ENCODE data around the gene KANTR.

DNA sequence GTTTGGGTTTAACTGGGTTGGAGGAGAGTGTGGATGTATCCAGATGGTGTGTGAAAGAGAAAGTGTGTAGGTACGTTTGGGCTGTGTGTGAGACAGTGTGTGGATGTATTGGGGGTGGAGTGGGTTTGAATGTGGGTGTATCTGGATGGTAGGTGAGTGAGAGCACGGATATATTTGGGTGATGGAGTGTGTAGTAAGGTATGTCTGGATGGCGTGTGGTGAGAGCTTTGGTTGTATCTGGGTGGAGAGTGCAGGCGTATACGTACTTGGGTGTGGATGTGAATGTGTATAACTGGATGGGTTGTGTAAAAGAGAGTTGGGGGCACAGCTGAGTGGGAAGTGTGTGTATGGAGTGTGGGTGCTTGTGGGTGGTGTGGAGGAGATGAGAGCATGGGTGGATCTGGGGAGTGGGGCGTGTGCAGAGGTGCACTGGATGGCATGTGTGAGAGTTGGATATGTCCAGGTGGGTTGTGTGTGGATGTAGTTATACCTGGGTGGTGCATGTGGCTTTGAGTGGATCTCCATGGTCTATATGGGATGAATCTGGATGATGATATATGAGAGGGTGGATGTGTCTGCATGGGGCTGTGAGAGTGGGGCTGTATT is 38.6 kb upstream of the KANTR start:
- TF ChIP-seq POLR2AphosphoS5 (IDR thresholded peaks at IDR 0.05; ENCODE audit: low read depth, low read length) (no peak), TAF1 (IDR thresholded peaks at IDR 0.05; ENCODE audit: borderline replicate concordance, insufficient read depth, low read length) (no peak), SIN3A (IDR thresholded peaks at IDR 0.05; ENCODE audit: borderline replicate concordance, insufficient read depth, low read length) (no peak), FOXP2 (optimal IDR thresholded peaks at IDR 0.05; ENCODE audit: borderline replicate concordance, extremely low read depth, extremely low read length, insufficient read depth) (no peak)
- TF ChIP-seq, protein P1, sequence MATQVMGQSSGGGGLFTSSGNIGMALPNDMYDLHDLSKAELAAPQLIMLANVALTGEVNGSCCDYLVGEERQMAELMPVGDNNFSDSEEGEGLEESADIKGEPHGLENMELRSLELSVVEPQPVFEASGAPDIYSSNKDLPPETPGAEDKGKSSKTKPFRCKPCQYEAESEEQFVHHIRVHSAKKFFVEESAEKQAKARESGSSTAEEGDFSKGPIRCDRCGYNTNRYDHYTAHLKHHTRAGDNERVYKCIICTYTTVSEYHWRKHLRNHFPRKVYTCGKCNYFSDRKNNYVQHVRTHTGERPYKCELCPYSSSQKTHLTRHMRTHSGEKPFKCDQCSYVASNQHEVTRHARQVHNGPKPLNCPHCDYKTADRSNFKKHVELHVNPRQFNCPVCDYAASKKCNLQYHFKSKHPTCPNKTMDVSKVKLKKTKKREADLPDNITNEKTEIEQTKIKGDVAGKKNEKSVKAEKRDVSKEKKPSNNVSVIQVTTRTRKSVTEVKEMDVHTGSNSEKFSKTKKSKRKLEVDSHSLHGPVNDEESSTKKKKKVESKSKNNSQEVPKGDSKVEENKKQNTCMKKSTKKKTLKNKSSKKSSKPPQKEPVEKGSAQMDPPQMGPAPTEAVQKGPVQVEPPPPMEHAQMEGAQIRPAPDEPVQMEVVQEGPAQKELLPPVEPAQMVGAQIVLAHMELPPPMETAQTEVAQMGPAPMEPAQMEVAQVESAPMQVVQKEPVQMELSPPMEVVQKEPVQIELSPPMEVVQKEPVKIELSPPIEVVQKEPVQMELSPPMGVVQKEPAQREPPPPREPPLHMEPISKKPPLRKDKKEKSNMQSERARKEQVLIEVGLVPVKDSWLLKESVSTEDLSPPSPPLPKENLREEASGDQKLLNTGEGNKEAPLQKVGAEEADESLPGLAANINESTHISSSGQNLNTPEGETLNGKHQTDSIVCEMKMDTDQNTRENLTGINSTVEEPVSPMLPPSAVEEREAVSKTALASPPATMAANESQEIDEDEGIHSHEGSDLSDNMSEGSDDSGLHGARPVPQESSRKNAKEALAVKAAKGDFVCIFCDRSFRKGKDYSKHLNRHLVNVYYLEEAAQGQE (IDR thresholded peaks at IDR 0.05; ENCODE audit: insufficient read depth in 1 of 2, low read depth in 2 of 2, low read length in 2 of 2), result no peak

Measured in PFSK-1 (cell line).